GM08714 (cell line): ENCODE data around the gene DLX1.

Source experiments
- H3K4me3 ChIP-seq: fragments of 200-500 bp; sonication (Bioruptor generic); 2 replicates; pipeline ENCODE4 v1.5.1; 2014; ENCODE audit warnings: mild to moderate bottlenecking, low read length, inconsistent platforms
- ZNF274 ChIP-seq: IDR thresholded peaks from 2 replicates; pipeline ENCODE4 v1.6.1; 2012; ENCODE audit warnings: mild to moderate bottlenecking, low read depth, low read length

DLX1 gene

DNA sequence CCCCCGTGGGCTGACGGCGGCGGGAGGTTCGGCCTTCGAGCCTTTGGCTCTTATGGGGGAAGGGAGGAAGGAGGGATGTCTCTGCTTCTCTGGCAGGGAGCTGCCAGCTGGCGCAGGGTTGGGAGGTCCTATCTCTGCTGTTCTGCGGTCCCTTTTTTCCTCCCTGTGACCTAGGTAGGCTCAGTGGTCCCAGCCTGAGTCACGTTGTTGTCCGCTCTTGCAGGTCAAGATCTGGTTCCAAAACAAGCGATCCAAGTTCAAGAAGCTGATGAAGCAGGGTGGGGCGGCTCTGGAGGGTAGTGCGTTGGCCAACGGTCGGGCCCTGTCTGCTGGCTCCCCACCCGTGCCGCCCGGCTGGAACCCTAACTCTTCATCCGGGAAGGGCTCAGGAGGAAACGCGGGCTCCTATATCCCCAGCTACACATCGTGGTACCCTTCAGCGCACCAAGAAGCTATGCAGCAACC lies 2.5 kb downstream of the DLX1 start:
- H3K4me3 ChIP-seq = no peak overlapping the region
- no peak for TF ChIP-seq ZNF274

DNA sequence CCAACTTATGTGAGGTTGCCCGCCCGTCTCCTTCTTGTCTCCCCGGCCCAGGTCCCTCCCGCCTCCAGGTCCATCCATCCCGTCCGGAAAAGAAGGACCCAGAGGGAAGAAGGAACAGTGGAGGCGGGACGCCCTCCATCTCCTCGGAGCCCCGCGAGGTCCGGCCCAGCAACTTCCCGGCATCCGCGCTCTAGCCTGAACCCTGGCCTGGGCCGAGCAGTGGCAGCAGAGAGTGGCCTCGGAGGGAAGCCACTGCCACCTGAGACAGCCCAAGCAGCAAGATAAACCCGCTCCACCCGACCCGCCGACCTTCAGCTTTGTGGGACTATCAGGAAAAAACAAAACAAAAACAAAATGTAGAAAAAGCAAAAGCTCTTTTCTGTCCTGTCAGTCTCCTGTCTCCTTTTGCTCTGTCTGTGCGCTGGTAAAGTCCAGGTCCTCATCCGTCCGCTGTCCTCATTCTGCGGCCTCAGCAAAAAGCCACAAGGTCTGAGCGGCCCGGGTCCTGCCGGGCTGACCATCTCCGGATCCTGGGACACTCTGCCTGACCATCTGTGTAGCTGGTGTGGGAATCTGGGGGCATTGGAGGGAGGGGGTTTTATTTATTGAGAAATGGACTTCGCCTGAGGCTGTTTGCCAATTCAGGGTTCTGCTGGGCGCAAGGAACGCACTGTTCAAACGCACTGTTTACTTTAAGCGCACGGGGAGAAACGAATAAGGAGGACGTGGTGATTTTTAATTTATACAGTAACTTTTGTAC lies 3.1 kb downstream of the DLX1 start:
- TF ChIP-seq ZNF274 = no peak
- no peak overlapping the region for H3K4me3 ChIP-seq

- no peak overlapping the region for H3K4me3 ChIP-seq
- no peak for TF ChIP-seq ZNF274
Measured at GRCh38 chr2:172089005-172089504, 3.7 kb downstream of the DLX1 start.

DNA sequence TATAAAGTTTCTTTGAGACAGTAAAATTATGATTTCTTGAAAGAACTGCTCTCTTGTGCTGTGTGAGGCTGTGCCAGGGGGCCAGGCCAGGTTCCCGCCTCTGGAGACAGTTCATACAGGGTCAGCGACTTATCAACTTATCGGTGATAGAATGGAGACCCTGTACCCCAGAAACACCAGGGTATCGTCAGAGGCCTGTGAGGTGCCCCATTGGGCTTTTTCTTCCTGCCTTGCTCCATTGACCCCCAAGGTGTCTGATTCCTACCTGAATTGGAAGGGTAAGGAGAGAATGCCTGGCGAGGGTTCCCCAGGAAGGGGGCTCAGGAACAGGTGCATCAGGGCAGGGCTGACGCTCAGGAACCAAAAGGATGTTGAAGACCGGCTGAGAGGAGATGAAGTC lies 4.3 kb downstream of the DLX1 start:
- TF ChIP-seq ZNF274 = no peak
- H3K4me3 ChIP-seq = no peak overlapping the region

DNA sequence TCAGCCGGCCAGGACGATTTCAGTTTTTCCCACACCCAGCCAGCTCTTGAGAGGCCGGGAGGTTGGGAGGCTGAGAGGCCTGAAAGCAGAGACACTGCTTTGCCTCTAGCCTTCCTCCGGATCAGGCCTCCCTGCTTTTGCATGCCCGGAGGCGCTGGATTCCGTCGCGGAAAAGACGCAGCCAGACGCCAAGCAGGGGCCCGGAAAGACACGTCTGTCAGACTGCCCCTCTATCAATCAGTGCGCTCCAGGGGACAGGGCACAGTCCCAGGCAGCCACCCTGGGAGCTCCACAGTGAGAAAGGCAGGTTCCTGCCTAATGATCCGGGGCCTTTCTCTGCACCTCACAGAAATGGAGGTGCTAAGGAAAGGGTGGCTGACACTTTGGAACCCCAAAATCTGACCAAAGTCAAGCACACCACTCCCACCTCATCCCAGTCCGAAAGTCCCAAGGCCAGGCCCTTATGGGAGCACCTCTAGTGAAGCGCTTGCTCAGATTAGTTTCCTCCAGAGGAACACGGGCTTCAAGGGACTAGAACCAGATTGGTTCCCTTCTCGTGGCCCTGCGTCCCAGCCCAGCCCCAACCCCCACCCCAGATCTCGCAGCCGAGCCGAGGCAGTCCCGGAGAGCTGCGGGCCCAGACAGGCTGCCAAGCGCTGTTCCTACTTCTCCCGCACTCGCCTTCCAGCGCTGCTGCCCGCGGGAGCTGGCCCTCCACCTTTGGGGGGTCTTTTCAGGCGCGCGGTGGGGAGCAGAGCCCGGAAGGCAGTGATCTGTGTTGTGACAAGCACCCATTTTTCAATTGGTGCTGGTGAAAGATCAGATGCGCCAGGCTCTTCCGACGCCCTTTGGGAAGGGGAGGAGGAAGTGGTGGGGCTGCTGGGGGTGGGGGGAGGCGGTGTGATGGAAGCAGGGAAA lies 5.0 kb downstream of the DLX1 start:
- no peak for TF ChIP-seq ZNF274
- no peak overlapping the region for H3K4me3 ChIP-seq

GRCh38 chr2:172091000-172091641 lies 5.8 kb downstream of the DLX1 start:
- no peak overlapping the region for H3K4me3 ChIP-seq
- no peak for TF ChIP-seq ZNF274

DNA sequence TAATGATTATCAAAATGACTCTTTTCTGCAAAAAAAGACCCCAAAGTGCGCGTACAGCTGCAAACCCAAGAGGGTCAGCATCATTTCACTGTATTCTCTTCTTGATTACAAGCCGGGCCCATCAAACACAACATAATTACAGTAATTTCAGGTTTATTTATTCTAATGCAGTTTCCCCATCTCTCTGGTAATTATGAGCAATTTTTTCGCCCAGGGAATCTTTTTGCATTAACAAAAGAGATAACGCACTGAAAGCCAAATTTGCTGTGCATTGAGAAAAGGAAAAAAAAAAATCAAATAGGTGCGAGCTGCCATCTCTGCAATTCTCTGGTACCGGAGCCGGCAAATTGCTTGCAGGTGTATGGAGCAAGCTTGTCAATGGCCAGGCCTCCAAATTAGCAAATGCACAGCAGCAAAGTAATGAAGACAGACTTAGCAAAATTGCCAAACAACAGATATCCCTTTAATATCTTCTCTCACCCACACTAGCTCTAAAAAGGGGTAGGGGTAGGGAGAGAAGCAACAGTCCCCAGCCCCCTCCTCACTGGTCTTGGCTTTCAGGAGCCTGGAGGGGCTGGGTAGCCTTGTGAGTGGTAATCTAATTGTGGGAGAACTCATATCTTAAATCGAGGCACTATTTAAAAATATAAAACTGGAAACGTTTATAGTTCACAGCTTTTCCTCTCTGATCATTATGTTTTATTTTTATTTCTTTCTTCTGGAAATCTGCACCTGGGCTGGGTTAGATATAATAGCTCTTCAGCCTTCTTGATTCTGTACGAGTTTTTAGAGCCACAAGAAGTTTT lies 6.7 kb downstream of the DLX1 start:
- H3K4me3 ChIP-seq = no peak overlapping the region
- no peak for TF ChIP-seq ZNF274

DNA sequence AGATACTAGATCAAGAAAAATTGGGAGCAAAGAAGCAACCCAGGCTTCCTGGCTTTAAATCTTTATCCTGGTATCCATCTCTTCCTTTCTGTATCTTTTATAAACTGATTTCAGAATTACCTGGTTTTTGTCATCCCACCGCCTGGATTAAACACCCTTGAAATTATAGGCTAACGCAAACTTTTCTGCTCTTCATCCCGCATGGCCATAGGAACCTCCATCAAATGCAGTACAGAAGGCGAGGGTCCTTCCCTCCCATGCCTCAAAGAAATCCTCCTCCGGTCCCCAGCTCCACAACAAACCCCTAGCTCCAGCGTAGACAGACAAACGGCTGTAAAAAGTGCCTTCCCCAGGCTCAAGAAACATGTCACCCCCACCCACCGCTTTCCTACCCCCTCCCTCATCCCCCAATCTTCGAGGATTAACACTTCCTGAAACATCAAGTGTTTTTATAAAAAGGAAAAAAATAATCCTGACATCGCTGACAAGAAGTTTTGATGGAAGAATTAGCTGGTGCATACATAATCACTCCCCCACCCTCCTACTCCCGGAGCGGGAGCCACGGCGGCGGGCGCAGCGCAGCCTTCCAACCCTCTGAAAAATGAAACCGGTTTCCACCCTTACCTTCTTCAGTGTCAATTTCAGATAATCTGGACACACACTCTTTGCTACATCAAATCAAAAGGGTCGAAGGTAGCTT lies 7.6 kb downstream of the DLX1 start:
- no peak for TF ChIP-seq ZNF274
- no peak overlapping the region for H3K4me3 ChIP-seq

GRCh38 chr2:172093416-172094293 lies 8.3 kb downstream of the DLX1 start:
- no peak overlapping the region; the same call in 1 of the 2 replicates for H3K4me3 ChIP-seq
- TF ChIP-seq ZNF274 = no peak

DNA sequence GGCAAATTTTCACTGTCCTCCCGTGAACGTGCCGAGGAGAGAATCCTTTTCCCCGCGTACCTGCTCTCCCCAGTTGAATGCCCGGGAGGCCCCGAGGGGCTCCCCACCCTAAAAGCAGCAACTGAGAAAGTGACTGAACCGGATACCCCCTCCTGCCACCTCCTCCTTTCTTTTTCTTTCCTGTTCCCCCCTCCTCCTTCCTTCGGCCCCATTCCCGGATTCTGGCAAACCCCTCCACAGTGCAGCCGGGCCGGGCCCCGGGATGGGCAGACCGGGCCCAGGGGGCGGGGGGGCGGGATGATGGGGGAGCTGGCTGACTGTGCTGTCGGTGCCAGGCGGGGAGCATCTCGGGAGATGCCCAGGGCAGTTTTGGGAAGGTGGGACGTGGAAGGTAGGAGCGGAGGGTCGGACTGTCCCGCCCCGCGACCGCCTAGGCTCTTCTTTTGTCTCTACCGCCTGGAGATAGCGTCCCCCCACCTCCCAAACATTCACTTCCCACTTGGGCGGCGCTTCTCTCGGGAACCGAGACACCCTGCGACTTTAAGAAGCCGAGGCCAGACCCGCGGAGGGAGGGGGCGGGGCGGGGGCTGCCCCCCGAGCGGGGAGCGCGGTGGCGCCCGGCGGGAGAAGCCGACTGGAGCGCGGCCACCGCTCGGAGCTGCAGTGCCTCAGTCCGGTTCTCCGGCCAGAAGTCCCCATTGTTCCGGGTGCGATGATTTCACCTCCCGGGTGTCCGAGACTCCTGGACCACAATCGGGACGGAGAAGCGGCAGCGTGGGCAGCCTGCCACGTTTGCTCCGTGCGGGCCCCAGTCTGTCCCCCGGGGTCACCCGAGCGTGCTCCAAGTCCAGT lies 9.2 kb downstream of the DLX1 start:
- TF ChIP-seq ZNF274 = no peak
- peak overlapping the region; percentile 47 for H3K4me3 ChIP-seq
